HG03159 (cell line): ENCODE results near the gene GABPB1.
"Not testable (repeated sequence)": the region's sequence is repeated elsewhere in the genome, so short reads cannot be mapped to it uniquely, and the experiment has no call there.

Experiments
- ATAC-seq: cut with Tn5 transposase; IDR thresholded peaks from one replicate; pipeline ENCODE4 v1.9.1; 2021; ENCODE audit warnings: mild to moderate bottlenecking, moderate library complexity; ENCODE audit not compliant: unreplicated experiment

Gene GABPB1

GRCh38 chr15:50354838-50355618 is at the start of gene GABPB1:
GABPB1 (minus strand) TSS chr15:50355198; CDS start chr15:50309798, 45,400 bp downstream.
- peak; percentile 40 for ATAC-seq

GRCh38 chr15:50391561-50391960 is 36.6 kb upstream of the GABPB1 start:
- not testable (repeated sequence) for ATAC-seq

DNA sequence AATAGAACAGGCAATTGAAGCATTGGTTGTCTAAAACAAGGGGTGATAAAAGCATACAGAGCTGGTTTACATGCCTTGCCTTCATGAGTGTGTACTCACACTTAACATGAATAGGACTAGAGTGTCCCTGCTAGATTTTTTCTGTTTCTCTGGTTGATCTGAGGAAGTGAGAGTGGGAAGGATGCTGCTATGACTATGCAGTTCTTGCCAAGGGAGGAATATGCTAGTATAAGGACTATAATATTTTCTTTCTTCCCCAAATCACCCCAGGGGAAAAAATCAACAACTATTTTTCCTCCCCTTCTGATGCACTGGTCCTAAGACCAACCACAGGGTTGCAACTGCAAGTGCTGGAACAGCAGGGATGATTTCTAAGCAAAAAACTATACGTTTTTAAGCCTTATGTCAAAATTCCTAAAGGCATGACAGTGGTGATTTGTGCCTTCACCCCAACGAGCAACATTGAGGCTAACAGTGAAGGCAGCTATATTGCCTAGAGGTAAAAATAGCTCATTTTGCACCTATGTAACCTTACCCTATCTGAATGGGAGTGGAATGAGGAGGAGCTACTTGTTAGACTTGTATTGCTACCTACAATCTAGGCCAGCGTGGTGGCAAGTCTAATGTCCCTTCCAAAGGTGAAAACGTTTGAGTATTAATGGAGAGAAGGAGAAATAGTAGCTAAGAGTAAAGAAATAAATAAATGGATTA is 35.7 kb upstream of the GABPB1 start:
- peak; percentile 79 for ATAC-seq

DNA sequence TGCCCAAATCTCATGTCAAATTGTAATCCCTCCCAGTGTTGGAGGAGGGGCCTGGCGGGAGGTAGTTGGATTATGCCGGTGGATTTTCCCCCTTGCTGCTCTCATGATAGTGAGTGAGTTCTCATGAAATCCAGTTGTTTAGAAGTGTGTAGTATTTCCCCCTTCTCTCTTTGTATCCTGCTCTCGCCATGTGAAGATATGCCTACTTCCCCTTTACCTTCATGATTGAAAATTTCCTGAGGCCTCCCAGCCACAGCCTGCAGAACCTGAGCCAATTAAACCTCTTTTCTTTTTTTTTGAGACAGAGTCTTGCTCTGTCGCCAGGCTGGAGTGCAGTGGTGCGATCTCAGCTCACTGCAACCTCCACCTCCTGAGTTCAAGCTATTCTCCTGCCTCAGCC is 27.4 kb upstream of the GABPB1 start:
- ATAC-seq, result not testable (repeated sequence)

DNA sequence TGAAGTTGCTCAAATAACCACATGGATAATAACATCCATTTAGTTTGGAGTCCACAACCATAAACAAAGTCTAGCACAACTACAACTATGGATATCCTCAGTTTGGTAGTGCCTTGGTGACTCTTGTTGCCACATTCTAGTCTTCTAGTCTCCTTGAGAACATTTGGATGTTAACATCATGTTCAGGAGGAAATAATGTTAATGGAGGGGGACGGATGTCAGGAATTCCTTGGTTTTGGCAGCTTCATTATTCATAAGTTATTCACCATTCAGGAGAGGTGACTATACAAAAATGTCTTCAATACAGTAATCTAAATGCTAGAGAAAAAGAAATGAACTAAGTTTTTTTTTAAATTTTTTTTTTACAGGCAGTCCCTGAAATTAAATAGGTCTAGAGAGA is 26.4 kb upstream of the GABPB1 start:
- no peak for ATAC-seq

GRCh38 chr15:50380089-50380488 is 25.1 kb upstream of the GABPB1 start:
- no peak for ATAC-seq

GRCh38 chr15:50379413-50379812 is 24.4 kb upstream of the GABPB1 start:
- ATAC-seq, result not testable (repeated sequence)

- ATAC-seq, result no peak
Observed at GRCh38 chr15:50378776-50379175, 23.8 kb upstream of the GABPB1 start.

- ATAC-seq, result peak; percentile 99
Observed at GRCh38 chr15:50377867-50378751, 23.1 kb upstream of the GABPB1 start.

DNA sequence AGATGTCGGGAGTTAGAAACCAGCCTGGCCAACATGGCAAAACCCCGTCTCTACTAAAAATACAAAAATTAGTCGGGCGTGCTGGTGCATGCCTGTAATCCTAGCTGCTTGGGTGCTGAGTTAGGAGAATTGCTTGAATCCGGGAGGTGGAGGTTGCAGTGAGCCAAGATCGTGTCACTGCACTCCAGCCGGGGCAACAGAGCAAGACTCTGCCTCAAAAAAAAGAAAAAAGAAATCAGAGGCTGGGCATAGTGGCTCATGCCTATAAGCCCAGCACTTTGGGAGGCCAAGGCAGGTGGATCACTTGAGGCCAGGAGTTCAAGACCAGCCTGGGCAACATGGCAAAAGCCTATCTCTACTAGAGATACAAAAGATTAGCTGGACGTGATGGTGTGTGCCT is 14.6 kb upstream of the GABPB1 start:
- ATAC-seq, result not testable (repeated sequence)

DNA sequence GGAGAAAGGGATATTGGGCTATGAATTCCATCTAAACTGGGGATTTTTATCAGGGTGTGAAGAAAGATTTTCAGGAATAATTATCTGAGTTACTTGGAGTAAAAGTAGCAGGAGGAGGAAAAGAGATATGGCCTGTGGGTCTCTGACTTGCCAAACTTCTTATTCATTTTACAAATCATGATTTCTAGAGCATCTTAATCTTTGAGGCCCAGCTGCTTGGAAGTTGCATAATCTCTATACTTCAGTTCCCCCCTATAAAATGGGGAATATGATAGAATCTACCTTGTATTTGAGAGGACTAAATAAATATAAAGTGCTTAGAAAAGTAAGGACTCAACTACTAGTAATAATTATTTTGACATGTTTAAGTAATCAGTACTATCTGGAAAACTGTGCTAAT is 11.0 kb upstream of the GABPB1 start:
- no peak for ATAC-seq

GRCh38 chr15:50365570-50365969 is 10.6 kb upstream of the GABPB1 start:
- no peak for ATAC-seq

- ATAC-seq, result no peak
Observed at GRCh38 chr15:50363612-50364011, 8.6 kb upstream of the GABPB1 start.

DNA sequence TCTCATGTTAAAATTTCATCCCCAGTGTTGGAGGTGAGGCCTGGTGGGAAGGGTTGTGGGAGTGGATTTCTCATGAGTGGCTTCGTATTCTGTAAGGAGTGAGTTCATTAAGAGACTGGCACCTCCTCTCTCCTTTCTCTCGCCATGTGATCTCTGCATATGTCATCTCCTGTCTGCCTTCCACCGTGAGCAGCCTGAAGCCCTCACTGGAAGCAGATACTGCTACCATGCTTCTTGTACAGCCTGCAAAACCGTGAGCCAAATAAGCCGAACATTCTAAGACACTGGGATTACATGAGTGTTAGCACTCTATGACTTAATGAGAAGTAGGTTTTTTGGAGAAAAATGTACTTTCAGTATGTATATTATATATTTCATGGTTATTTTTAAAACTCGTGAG is 6.8 kb upstream of the GABPB1 start:
- no peak for ATAC-seq

DNA sequence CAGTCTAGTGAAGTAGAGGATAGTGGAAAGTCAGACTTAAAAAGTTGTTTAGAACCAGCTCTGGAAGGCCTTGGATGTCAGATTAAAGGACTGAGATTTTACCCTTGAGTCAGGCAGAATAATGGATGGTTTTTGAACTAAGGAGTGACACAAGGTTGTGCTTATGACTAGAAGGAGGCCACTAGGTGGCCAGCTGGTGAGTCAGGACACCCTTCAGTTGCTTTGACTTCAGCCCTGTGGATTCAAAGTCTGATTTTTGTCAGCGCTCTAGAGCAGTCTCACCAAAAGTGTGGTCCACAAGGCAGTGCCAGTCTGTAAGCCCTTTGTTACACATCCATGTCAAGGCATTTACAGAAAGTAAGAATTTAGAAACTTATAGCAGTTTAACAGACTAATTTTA is 3.8 kb upstream of the GABPB1 start:
- ATAC-seq, result no peak

DNA sequence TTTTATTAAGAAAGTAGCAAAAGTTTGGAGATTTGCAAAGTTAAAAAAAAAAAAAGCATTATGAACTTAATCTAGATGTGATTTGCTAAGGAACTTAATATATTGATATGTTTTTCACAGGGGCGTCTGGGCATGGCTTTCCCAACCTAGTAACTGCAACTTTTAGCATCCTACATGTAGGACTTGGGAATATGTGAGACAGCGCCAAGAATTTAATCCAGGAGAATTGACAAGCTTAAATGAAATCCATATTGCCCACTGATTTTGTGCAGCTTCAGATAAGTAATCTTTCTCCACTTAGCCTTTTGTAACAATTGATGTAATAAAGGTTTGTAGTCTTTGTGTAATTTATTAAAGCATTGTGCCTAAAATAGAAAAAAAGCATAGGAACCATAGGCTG is 982 bp upstream of the GABPB1 start:
- no peak for ATAC-seq

GRCh38 chr15:50355619-50355905 is 564 bp upstream of the GABPB1 start:
- no peak for ATAC-seq

- peak; percentile 33 for ATAC-seq
Observed at GRCh38 chr15:50353975-50354837, 792 bp downstream of the GABPB1 start.

DNA sequence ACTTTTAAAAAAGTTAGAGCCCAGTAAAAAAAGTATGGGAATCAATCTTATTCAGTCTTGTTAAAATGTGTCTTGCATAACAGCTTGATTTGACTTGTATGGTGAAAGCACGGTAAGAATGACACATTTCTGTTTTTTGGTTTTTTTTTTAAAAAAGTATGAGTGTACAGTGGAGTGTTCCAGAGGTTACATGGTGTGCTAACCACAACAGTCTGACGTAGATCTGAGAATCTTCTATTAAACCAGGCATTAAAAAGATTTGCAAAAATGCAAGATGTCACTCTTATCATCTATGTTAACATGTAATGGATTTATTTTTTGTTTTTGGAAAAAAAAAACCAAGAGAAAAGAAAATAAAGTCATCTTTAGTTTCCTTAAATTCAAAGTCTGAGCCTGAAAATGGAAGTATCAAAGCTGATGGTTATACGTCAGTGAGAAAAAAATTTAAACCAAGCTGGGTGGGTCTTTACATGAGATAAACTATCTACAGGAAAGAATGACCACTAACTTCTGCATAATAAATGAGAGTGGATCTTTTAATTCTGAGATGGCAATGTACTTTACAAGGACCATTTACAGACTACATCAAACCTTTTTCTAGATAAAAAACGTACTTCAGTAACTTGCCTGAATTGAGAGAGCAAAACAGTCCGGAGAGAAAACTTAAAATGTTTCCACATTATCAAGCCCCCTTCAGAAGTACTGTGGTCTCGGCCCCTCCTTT is 1.6 kb downstream of the GABPB1 start:
- ATAC-seq, result no peak

DNA sequence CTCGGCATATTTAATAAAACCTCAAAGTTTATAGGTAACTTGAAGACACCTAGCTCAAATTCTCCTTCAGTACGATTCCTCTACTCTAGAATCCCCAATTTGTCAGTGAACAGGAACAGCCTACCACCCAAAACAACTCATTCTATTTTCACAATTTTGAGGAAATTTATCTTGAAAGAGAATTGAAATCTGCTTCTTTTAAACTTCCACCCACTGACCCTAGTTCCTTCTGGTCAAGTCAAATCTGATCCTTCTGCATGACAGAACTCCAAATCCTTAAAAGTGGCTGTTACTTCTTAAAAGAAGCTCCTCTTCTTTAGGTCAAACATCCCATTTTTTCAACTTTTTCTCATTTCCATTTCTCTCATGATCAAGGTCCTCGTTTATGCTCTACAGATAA is 4.4 kb downstream of the GABPB1 start:
- no peak for ATAC-seq
